HL-60 (cell line): ENCODE data around the gene MAP3K4.

Experiments used
- DNase-seq, 2 experiments: peaks; one replicate each; pipeline ENCODE4 v3.0.0-alpha.2; 2010 to 2020; ENCODE audit warnings: low read depth in 1 of 2, low spot score in 1 of 2
- H3K27ac ChIP-seq: fragments of 250-450 bp; sonication (Bioruptor Pico); replicated peaks from 2 replicates; pipeline ENCODE4 v1.5.1; 2020; ENCODE audit warnings: mild to moderate bottlenecking, moderate library complexity
- H3K27me3 ChIP-seq: fragments of 250-450 bp; sonication (Bioruptor Pico); 2 replicates; pipeline ENCODE4 v1.5.1; 2021; ENCODE audit warnings: mild to moderate bottlenecking, moderate library complexity; ENCODE audit not compliant: insufficient read depth, poor library complexity, severe bottlenecking
- H3K4me3 ChIP-seq: replicated peaks from 2 replicates; pipeline ENCODE4 v1.5.1; 2011; ENCODE audit warnings: mild to moderate bottlenecking, control low read depth, low read length; ENCODE audit not compliant: insufficient read depth
- CTCF ChIP-seq: IDR thresholded peaks from one replicate; pipeline ENCODE4 v1.5.1; 2011; ENCODE audit warnings: low read length, control low read depth, inconsistent platforms; ENCODE audit not compliant: insufficient read depth
- GABPA ChIP-seq: IDR thresholded peaks from 2 replicates; pipeline ENCODE4 v1.6.1; 2012; ENCODE audit warnings: low read depth
- POLR2AphosphoS5 ChIP-seq: IDR thresholded peaks from 2 replicates; pipeline ENCODE4 v1.6.1; 2012; ENCODE audit warnings: low read depth
- REST ChIP-seq: IDR thresholded peaks from 2 replicates; pipeline ENCODE4 v1.6.1; 2012; ENCODE audit warnings: low read depth; ENCODE audit not compliant: insufficient replicate concordance
- SPI1 ChIP-seq: IDR thresholded peaks from 2 replicates; pipeline ENCODE4 v1.6.1; 2012; ENCODE audit warnings: low read depth, mild to moderate bottlenecking, borderline replicate concordance

The MAP3K4 gene

GRCh38 chr6:161109366-161109765 is 117.8 kb downstream of the MAP3K4 start:
- no peaks in the 10 kb centered on the region for H3K27me3 ChIP-seq
- no peak overlapping the region for H3K27ac ChIP-seq
- DNase-seq, result no peak
- no peak for TF ChIP-seq CTCF
- TF ChIP-seq REST, result no peak
- TF ChIP-seq GABPA, result no peak
- no peak for TF ChIP-seq SPI1
- TF ChIP-seq POLR2AphosphoS5, result no peak
- no peak overlapping the region for H3K4me3 ChIP-seq

- Histone ChIP-seq H3K27ac (no peak overlapping the region), H3K27me3 (no peaks in the 10 kb centered on the region), H3K4me3 (no peak overlapping the region)
- no peak for DNase-seq
- TF ChIP-seq CTCF (no peak), REST (no peak), POLR2AphosphoS5 (no peak), GABPA (no peak), SPI1 (no peak)
These were observed 118.6 kb downstream of the MAP3K4 start for GRCh38 chr6:161110028-161110779.

GRCh38 chr6:161111261-161111660 is 119.7 kb downstream of the MAP3K4 start:
- Histone ChIP-seq H3K27ac (no peak overlapping the region), H3K4me3 (no peak overlapping the region), H3K27me3 (no peaks in the 10 kb centered on the region)
- no peak for TF ChIP-seq REST
- no peak for TF ChIP-seq CTCF
- TF ChIP-seq POLR2AphosphoS5, result no peak
- no peak for TF ChIP-seq GABPA
- TF ChIP-seq SPI1, result no peak
- DNase-seq, result no peak
